ENCODE measurements around the gene AKR1C4.

The AKR1C4 gene

GRCh38 chr10:5155951-5156350 is 40.7 kb upstream of the AKR1C4 start:
- H3K4me3 ChIP-seq (ENCODE audit: low read depth, low read length) = no peak overlapping the region
- TF ChIP-seq MYC (IDR thresholded peaks at IDR 0.05; ENCODE audit: low read depth, low read length) (no peak), POLR2A (IDR thresholded peaks at IDR 0.05; ENCODE audit: extremely low read depth, insufficient read length) (no peak)
- TF ChIP-seq, protein P1, sequence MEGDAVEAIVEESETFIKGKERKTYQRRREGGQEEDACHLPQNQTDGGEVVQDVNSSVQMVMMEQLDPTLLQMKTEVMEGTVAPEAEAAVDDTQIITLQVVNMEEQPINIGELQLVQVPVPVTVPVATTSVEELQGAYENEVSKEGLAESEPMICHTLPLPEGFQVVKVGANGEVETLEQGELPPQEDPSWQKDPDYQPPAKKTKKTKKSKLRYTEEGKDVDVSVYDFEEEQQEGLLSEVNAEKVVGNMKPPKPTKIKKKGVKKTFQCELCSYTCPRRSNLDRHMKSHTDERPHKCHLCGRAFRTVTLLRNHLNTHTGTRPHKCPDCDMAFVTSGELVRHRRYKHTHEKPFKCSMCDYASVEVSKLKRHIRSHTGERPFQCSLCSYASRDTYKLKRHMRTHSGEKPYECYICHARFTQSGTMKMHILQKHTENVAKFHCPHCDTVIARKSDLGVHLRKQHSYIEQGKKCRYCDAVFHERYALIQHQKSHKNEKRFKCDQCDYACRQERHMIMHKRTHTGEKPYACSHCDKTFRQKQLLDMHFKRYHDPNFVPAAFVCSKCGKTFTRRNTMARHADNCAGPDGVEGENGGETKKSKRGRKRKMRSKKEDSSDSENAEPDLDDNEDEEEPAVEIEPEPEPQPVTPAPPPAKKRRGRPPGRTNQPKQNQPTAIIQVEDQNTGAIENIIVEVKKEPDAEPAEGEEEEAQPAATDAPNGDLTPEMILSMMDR (IDR thresholded peaks at IDR 0.05; ENCODE audit: low read depth, low read length) = no peak
- TF ChIP-seq, protein P2, sequence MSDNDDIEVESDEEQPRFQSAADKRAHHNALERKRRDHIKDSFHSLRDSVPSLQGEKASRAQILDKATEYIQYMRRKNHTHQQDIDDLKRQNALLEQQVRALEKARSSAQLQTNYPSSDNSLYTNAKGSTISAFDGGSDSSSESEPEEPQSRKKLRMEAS (IDR thresholded peaks at IDR 0.05; ENCODE audit: low read depth, low read length) = no peak
- DNase-seq (ENCODE audit: low read depth) = no peak

- no peak for DNase-seq (ENCODE audit: low read depth)
- no peak overlapping the region for H3K4me3 ChIP-seq (ENCODE audit: low read depth, low read length)
- TF ChIP-seq MYC (IDR thresholded peaks at IDR 0.05; ENCODE audit: low read depth, low read length) (no peak), POLR2A (IDR thresholded peaks at IDR 0.05; ENCODE audit: extremely low read depth, insufficient read length) (no peak)
- TF ChIP-seq, protein P2 (IDR thresholded peaks at IDR 0.05; ENCODE audit: low read depth, low read length) = no peak
- TF ChIP-seq, protein P1 (IDR thresholded peaks at IDR 0.05; ENCODE audit: low read depth, low read length) = no peak
These were observed 39.1 kb upstream of the AKR1C4 start for GRCh38 chr10:5157501-5157900.

DNA sequence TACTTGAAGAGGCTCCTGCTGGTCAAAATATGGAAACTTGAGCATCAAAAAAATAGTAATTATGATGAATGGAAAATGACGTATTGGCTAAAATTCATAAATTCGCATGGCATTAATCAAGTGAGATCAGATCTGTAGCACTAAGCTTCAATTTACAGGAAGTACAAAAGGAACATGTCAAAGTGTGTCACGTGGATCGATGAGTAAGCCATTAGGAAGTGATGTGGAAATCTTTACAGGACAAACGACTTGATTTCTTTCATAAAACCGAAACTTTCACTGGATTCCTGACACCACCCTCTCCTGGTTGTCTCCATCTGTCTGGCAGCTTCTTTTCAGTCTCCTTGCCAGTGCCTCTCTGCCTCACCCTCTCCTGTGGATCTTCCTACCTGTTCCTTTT is 37.5 kb upstream of the AKR1C4 start:
- no peak overlapping the region for H3K4me3 ChIP-seq (ENCODE audit: low read depth, low read length)
- TF ChIP-seq POLR2A (IDR thresholded peaks at IDR 0.05; ENCODE audit: extremely low read depth, insufficient read length) = no peak
- TF ChIP-seq, protein P1 (IDR thresholded peaks at IDR 0.05; ENCODE audit: low read depth, low read length) = no peak
- TF ChIP-seq MYC (IDR thresholded peaks at IDR 0.05; ENCODE audit: low read depth, low read length) = no peak
- TF ChIP-seq, protein P2 (IDR thresholded peaks at IDR 0.05; ENCODE audit: low read depth, low read length) = no peak
- DNase-seq (ENCODE audit: low read depth) = peak; percentile 32

DNA sequence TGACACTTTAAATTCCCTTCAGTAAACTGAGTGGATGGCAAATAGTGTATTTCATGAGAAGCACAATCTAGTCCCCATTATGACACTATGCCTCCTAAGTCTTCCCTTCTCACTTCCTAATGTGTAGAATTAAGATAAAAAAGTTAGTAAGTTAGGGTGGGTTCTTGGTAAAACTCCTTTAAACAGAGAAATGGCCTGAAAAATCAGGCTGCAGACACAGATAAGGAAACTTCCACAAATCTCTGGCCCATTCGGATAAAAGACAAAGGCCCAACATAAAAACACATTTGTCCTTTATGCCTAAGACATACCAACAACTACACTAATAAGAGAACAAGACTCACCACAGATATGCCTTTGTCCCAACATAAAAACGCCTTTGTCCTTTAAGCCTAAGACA is 33.1 kb upstream of the AKR1C4 start:
- no peak overlapping the region for H3K4me3 ChIP-seq (ENCODE audit: low read depth, low read length)
- DNase-seq (ENCODE audit: low read depth) = no peak
- TF ChIP-seq POLR2A (IDR thresholded peaks at IDR 0.05; ENCODE audit: extremely low read depth, insufficient read length) (no peak), MYC (IDR thresholded peaks at IDR 0.05; ENCODE audit: low read depth, low read length) (no peak)
- TF ChIP-seq, protein P2 (IDR thresholded peaks at IDR 0.05; ENCODE audit: low read depth, low read length) = no peak
- TF ChIP-seq, protein P1 (IDR thresholded peaks at IDR 0.05; ENCODE audit: low read depth, low read length) = no peak

DNA sequence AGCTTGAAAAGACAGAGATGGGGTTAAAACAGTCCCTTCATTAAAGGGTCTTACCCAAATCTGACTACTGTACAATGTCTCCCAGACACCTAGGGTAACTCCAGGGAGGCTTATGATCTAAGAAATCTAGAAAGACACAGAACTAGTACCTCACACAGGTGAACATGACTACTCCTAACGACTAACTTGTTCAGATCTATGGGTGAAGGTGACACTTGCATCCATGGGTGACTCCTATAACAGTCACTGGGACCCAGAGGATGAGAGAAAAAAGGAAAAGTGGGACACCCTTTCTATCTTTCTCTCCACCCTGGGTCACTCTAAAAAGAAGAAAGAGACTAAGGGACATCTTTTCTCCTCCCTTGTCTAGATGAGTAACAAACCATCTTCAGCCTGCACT is 30.9 kb upstream of the AKR1C4 start:
- peak; percentile 5 for DNase-seq (ENCODE audit: low read depth)
- TF ChIP-seq MYC (IDR thresholded peaks at IDR 0.05; ENCODE audit: low read depth, low read length) (no peak), POLR2A (IDR thresholded peaks at IDR 0.05; ENCODE audit: extremely low read depth, insufficient read length) (no peak)
- TF ChIP-seq, protein P1 (IDR thresholded peaks at IDR 0.05; ENCODE audit: low read depth, low read length) = no peak
- TF ChIP-seq, protein P2 (IDR thresholded peaks at IDR 0.05; ENCODE audit: low read depth, low read length) = no peak
- no peak overlapping the region for H3K4me3 ChIP-seq (ENCODE audit: low read depth, low read length)

Data from NB4 (cell line).